K562 (cell line): ENCODE measurements around the gene SLC17A9. TPM values are rescaled to one million over a fixed set of nuclear protein-coding genes. Genes with fewer than 3 reads are reported as not detected.

Experiments
- FOS ChIP-seq: IDR thresholded peaks from 3 replicates; pipeline ENCODE4 v1.6.1; 2011; ENCODE audit not compliant: insufficient read length; ENCODE audit errors: extremely low read depth
- GATAD2B ChIP-seq: fragments of 450-650 bp; IDR thresholded peaks from 2 replicates; pipeline ENCODE4 v1.6.1; 2017; ENCODE audit warnings: mild to moderate bottlenecking, borderline replicate concordance
- HDAC2 ChIP-seq: fragments of 450-650 bp; IDR thresholded peaks from 2 replicates; pipeline ENCODE4 v1.6.1; 2016; ENCODE audit warnings: mild to moderate bottlenecking
- HDGF ChIP-seq: fragments of 450-650 bp; IDR thresholded peaks from 2 replicates; pipeline ENCODE4 v1.6.1; 2016
- ILK ChIP-seq: fragments of 450-650 bp; IDR thresholded peaks from 2 replicates; pipeline ENCODE4 v1.6.1; 2016; ENCODE audit warnings: missing genetic modification characterization, low read depth, mild to moderate bottlenecking, missing compliant biosample characterization, moderate library complexity, borderline replicate concordance
- IRF2 ChIP-seq: sonication (generic); formaldehyde crosslinking; IDR thresholded peaks from 2 replicates; pipeline ENCODE4 v1.8.1; 2022; ENCODE audit warnings: mild to moderate bottlenecking, missing genetic modification reagents
- KDM1A ChIP-seq, 2 experiments: fragments of 450-650 bp; IDR thresholded peaks; 2 replicates each; pipeline ENCODE4 v1.6.1; 2016; ENCODE audit warnings: mild to moderate bottlenecking in 2 of 2
- L3MBTL2 ChIP-seq: fragments of 450-650 bp; IDR thresholded peaks from 2 replicates; pipeline ENCODE4 v1.6.1; 2016; ENCODE audit warnings: mild to moderate bottlenecking, moderate library complexity
- NFRKB ChIP-seq: fragments of 450-650 bp; IDR thresholded peaks from 2 replicates; pipeline ENCODE4 v1.6.1; 2016; ENCODE audit warnings: low read depth
- ZNF140 ChIP-seq: fragments of 250-450 bp; sonication (Bioruptor Pico); IDR thresholded peaks from 2 replicates; pipeline ENCODE4 v1.8.0; 2021; ENCODE audit warnings: moderate library complexity, mild to moderate bottlenecking, inconsistent platforms
- ZNF239 ChIP-seq: fragments of 250-450 bp; sonication (Bioruptor Pico); IDR thresholded peaks from 2 replicates; pipeline ENCODE4 v1.4.0; 2020; ENCODE audit warnings: mild to moderate bottlenecking
- ZNF707 ChIP-seq: fragments of 250-450 bp; sonication (Bioruptor Pico); conservative IDR thresholded peaks from 2 replicates; pipeline ENCODE4 v1.8.0; 2022; ENCODE audit warnings: inconsistent platforms, mild to moderate bottlenecking, moderate library complexity
- polyA plus RNA-seq, 8 experiments: library from polyadenylated mRNA; depleted of rRNA in 4 of 8; stranded (reverse) in 5 of 8; unstranded in 3 of 8; fragments of >200 nt; fragmentation: Nextera tagmentation in 2 of 8; fragmentation: Illumina TruSeq in 1 of 8; extraction: Ambion mirVana in 2 of 8; extraction: Trizol in 1 of 8; gene quantifications; 2 replicates each; pipeline versions ENCODE4 v1.2.1 to v1.2.3, GENCODE V29; 2011 to 2014; ENCODE audit warnings: inconsistent platforms in 1 of 8, missing spikeins in 1 of 8
- total RNA-seq, 7 experiments: library from RNA; depleted of rRNA in 6 of 7; stranded (reverse); fragments of >200 nt in 6 of 7; fragmentation: Illumina TruSeq in 2 of 7; extraction: Trizol in 2 of 7; gene quantifications; 2 replicates each; pipeline versions ENCODE4 v1.2.1 to v1.2.3, GENCODE V29; 2011 to 2021; ENCODE audit warnings: low replicate concordance in 1 of 7
- TF ChIP-seq, protein P1 (sequence below), 2 experiments: fragments of 450-650 bp in 1 of 2; IDR thresholded peaks; 2 replicates each; pipeline ENCODE4 v1.6.1; 2011 to 2017; ENCODE audit warnings: low read depth in 2 of 2, antibody characterized with exemption in 1 of 2, borderline replicate concordance in 1 of 2, low read length in 1 of 2, mild to moderate bottlenecking in 1 of 2, mixed read lengths in 1 of 2; ENCODE audit not compliant: control insufficient read depth in 1 of 2
- TF ChIP-seq, protein P2 (sequence below): fragments of 250-450 bp; sonication (Bioruptor Pico); IDR thresholded peaks from 2 replicates; pipeline ENCODE4 v1.5.1; 2021; ENCODE audit warnings: mild to moderate bottlenecking
- TF ChIP-seq, protein P3 (sequence below): sonication (generic); formaldehyde crosslinking; IDR thresholded peaks from 2 replicates; pipeline ENCODE4 v1.8.0; 2023; ENCODE audit warnings: missing genetic modification reagents, mild to moderate bottlenecking, borderline replicate concordance
- TF ChIP-seq, protein P4 (sequence below): sonication (generic); formaldehyde crosslinking; IDR thresholded peaks from 2 replicates; pipeline ENCODE4 v1.8.0; 2022; ENCODE audit warnings: mild to moderate bottlenecking, missing genetic modification reagents

The SLC17A9 gene
- total and polyA plus RNA-seq, 9 of the 15 experiments (the other 6 are each of a cell fraction or from before 2014, with no cell fraction given), result 0.04 to 0.31 TPM; not detected in 7

DNA sequence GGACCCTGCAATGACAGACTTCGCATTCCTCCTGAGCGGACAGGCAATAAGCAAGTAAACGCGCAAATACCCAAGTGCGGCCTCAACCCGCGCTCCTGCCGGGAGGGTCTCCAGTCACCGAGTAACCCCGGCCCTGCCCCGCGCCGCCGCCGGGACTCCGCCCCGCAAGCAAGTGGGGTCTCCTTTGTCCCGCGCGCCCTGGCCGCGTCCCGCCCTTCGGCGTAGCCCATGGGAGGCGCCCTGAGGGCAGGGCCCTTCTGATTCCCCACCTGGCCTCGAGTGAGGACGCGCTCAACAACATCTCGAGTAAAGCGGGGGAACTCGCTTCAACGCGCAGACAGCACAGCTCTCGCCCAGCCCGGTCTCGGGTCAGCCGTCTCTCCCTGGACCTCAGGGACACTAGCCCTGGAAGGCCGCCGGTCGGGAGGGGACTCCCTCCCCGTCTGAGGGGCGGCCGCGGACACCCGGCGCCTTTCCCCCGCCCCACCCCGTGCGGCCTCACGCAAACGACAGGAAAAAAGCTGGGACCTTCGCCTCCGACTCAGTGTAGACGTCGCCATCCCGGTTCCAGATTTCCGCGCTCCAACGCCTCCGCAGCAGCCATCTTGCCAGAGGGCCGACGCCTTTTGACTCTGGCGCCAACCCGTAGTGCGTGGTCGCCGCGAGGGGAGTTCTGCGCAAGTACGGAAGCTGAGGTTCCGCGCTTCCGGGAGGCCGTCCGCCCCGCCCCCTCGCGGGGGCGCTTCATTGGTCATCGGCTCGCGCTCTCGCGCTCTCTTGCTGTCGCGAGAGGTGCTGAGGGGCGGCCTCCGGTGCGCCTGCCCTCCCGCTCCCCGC lies 15.0 kb upstream of the SLC17A9 start (continued):
- TF ChIP-seq ILK, result no peak
- peak; percentile 8; the same call in 1 of the 2 replicates for TF ChIP-seq GATAD2B
- TF ChIP-seq ZNF707 (CRISPR knock-in tag), result no peak
- TF ChIP-seq, protein P1, sequence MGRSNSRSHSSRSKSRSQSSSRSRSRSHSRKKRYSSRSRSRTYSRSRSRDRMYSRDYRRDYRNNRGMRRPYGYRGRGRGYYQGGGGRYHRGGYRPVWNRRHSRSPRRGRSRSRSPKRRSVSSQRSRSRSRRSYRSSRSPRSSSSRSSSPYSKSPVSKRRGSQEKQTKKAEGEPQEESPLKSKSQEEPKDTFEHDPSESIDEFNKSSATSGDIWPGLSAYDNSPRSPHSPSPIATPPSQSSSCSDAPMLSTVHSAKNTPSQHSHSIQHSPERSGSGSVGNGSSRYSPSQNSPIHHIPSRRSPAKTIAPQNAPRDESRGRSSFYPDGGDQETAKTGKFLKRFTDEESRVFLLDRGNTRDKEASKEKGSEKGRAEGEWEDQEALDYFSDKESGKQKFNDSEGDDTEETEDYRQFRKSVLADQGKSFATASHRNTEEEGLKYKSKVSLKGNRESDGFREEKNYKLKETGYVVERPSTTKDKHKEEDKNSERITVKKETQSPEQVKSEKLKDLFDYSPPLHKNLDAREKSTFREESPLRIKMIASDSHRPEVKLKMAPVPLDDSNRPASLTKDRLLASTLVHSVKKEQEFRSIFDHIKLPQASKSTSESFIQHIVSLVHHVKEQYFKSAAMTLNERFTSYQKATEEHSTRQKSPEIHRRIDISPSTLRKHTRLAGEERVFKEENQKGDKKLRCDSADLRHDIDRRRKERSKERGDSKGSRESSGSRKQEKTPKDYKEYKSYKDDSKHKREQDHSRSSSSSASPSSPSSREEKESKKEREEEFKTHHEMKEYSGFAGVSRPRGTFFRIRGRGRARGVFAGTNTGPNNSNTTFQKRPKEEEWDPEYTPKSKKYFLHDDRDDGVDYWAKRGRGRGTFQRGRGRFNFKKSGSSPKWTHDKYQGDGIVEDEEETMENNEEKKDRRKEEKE (IDR thresholded peaks at IDR 0.05; ENCODE audit: borderline replicate concordance in 1 of 2, control insufficient read depth in 1 of 2, low read depth in 2 of 2, low read length in 1 of 2), result no peak
- TF ChIP-seq IRF2, result 0 out of 2 replicates have a peak, but pooled peaks have one; percentile 45
- TF ChIP-seq HDGF, result no peak
- no peak; the same call in 1 of the 2 replicates for TF ChIP-seq HDAC2
- TF ChIP-seq, protein P2, sequence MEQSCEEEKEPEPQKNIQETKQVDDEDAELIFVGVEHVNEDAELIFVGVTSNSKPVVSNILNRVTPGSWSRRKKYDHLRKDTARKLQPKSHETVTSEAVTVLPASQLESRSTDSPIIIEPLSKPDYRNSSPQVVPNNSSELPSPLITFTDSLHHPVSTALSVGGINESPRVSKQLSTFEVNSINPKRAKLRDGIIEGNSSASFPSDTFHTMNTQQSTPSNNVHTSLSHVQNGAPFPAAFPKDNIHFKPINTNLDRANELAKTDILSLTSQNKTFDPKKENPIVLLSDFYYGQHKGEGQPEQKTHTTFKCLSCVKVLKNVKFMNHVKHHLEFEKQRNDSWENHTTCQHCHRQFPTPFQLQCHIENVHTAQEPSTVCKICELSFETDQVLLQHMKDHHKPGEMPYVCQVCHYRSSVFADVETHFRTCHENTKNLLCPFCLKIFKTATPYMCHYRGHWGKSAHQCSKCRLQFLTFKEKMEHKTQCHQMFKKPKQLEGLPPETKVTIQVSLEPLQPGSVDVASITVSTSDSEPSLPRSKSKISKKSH (CRISPR knock-in tag), result no peak
- no peak for TF ChIP-seq ZNF239 (CRISPR knock-in tag)
- TF ChIP-seq FOS, result peak; percentile 19
- no peak for TF ChIP-seq ZNF140 (CRISPR knock-in tag)
- peak; percentile 94 for TF ChIP-seq NFRKB
- TF ChIP-seq, protein P3, sequence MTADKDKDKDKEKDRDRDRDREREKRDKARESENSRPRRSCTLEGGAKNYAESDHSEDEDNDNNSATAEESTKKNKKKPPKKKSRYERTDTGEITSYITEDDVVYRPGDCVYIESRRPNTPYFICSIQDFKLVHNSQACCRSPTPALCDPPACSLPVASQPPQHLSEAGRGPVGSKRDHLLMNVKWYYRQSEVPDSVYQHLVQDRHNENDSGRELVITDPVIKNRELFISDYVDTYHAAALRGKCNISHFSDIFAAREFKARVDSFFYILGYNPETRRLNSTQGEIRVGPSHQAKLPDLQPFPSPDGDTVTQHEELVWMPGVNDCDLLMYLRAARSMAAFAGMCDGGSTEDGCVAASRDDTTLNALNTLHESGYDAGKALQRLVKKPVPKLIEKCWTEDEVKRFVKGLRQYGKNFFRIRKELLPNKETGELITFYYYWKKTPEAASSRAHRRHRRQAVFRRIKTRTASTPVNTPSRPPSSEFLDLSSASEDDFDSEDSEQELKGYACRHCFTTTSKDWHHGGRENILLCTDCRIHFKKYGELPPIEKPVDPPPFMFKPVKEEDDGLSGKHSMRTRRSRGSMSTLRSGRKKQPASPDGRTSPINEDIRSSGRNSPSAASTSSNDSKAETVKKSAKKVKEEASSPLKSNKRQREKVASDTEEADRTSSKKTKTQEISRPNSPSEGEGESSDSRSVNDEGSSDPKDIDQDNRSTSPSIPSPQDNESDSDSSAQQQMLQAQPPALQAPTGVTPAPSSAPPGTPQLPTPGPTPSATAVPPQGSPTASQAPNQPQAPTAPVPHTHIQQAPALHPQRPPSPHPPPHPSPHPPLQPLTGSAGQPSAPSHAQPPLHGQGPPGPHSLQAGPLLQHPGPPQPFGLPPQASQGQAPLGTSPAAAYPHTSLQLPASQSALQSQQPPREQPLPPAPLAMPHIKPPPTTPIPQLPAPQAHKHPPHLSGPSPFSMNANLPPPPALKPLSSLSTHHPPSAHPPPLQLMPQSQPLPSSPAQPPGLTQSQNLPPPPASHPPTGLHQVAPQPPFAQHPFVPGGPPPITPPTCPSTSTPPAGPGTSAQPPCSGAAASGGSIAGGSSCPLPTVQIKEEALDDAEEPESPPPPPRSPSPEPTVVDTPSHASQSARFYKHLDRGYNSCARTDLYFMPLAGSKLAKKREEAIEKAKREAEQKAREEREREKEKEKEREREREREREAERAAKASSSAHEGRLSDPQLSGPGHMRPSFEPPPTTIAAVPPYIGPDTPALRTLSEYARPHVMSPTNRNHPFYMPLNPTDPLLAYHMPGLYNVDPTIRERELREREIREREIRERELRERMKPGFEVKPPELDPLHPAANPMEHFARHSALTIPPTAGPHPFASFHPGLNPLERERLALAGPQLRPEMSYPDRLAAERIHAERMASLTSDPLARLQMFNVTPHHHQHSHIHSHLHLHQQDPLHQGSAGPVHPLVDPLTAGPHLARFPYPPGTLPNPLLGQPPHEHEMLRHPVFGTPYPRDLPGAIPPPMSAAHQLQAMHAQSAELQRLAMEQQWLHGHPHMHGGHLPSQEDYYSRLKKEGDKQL (CRISPR knock-in tag), result no peak
- TF ChIP-seq, protein P4, sequence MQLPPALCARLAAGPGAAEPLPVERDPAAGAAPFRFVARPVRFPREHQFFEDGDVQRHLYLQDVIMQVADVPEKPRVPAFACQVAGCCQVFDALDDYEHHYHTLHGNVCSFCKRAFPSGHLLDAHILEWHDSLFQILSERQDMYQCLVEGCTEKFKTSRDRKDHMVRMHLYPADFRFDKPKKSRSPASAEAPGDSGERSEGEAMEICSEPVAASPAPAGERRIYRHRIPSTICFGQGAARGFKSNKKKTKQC (CRISPR knock-in tag), result peak; percentile 40; the same call in 1 of the 2 replicates
- TF ChIP-seq L3MBTL2, result peak; percentile 97
- TF ChIP-seq KDM1A (IDR thresholded peaks at IDR 0.05), result no peak
